Lung microvascular endothelial cell (primary cell): Measurements from ENCODE around the gene RAMP2. TPM values are rescaled to one million over a fixed set of nuclear protein-coding genes. Genes with fewer than 3 reads are reported as not detected.

Experiments used
- DNase-seq, 2 donors: peaks; one replicate each; pipeline versions ENCODE4 v3.0.0 to v3.0.0-alpha.2; 2010; ENCODE audit warnings: low read depth in 2 of 2
- total RNA-seq: library from RNA; depleted of rRNA; stranded (reverse); fragments of >200 nt; gene quantifications from 2 replicates; pipeline ENCODE4 v1.2.1, GENCODE V29; 2014

RAMP2 gene
- total RNA-seq, 1 donor from 2014 or later = 36.3 TPM

DNA sequence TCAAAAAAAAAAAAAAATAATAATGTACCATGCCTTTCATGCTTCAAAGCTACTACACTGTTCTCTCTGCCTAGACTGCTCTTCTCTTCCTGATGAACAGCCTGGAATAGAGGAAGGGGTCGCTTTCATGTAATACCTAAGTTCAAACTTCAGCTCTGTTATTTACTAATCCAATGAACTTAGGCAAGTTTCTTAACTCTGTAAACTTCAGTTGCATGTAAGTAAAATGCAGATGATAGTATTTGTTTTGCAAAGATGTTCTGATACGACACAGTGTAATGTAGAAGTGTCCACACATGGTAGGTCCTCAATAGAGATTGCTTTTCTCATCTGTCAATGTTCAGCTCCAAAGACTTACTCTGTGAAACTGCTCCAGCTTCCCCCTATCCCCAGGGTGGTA lies 30.9 kb downstream of the RAMP2 start:
- no peak for DNase-seq

DNA sequence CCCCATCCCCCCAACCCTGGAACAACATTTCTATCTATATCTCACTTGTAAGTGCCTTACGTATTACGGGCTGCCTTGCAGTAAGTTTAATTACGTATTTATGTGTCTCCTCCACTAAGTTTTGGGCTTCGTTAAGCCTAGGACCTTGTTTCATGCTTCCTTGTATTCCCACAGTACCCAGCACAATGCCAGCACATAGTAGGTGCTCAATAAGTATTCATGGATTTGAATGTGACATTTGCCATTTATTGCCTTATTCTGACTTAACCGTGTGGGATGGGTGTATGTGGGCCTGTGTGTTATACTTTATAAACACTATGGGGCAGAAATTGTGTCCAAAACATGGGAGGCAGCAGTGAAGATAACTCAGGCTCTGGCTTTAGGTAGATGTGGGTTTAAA lies 31.5 kb downstream of the RAMP2 start:
- DNase-seq = no peak

DNA sequence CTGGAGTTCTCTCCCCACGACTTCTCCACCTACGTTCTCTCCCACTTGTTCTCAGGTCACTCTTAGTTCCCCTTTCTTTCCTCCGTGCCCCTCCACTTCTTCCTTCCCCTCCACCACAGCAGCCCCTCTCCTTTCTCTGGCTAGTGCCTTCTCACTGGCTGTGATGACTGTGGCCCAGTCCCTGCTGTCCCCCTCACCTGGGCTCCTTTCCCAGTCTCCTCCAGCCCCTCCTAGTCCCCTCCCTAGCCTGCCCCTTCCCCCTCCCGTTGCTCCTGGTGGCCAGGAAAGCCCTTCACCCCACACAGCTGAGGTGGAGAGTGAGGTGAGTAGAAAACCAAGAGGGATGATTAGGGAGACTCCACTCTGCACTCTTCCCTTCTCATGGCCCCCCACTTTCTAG lies 34.0 kb downstream of the RAMP2 start:
- DNase-seq = no peak

DNA sequence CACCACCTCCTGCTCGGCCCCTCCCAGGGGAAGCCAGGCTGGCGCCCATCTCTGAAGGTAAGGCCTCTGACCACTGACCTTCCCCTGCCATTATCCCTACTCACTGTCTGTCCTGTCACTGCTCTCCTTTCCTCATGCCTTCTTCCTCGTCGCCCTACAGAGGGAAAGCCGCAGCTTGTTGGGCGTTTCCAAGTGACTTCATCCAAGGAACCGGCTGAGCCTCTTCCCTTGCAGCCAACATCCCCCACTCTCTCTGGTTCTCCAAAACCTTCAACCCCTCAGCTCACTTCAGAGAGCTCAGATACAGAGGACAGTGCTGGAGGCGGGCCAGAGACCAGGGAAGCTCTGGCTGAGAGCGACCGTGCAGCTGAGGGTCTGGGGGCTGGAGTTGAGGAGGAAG lies 34.4 kb downstream of the RAMP2 start:
- no peak for DNase-seq

DNA sequence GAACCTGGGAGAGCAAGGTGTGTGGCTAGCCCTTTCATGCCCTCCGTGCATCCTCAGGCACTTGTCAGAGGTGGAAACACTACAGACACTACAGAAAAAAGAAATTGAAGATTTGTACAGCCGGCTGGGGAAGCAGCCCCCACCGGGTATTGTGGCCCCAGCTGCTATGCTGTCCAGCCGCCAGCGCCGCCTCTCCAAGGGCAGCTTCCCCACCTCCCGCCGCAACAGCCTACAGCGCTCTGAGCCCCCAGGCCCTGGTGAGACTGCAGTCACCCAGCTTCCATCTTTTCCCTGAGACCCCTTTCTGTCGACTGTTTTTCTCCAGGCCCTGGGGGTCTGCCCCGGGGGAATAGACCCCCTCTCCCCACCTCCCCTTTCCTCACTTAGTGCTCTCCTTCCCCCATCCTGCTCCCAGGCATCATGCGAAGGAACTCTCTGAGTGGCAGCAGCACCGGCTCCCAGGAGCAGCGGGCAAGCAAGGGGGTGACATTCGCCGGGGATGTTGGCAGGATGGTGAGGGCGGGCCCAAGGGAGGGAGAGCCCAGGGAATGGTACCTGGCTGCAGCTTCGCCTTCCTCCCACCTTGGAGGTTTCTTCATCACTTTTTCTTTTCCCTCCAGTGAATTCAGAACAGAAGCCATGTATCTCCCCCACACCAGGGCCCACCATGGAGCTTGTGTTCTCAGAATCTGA lies 35.2 kb downstream of the RAMP2 start:
- DNase-seq = no peak

DNA sequence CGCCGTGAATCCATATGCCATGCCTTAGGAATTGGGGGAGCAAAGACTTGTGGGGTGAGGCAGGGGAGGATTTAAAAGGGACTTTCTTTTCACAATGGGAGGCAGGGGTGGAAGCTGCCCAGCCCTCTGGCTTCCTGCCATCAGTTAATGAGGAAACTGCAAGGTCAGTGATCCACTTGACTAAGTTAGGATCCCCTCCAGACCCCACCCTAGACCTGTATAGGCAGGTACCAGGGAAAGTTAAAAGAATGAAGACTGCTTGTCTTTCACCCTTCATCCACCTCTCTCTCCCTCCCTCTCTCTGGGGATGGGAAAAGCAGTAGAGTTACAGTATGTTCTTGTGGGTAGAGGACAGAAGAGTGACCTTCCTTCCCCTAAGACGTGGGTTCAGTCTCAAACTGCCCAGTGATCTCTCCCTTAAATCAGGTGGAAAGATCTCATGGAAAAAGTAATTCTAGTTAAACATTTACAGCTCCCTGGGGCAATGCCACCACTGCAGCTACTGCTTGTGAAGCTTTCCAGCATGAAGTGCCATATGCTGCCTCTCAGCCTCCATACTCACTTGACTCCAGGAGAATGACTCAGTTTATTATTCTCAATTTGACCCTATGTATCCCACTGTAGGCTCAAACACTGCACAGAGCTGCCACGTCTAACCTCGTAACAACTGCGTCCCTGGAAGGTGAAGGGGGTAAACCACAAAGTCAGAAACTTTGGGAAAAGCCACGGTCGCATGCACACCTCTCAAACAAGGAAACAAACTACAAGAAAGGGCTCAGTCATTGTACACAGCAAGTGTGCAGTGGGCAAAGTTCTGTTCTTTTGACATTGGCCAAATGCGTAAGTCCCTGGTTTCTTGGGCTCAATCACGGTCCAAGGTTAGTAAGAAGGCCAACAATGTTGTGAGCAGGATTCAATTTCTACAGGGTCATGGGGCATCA lies 36.3 kb downstream of the RAMP2 start:
- no peak for DNase-seq

DNA sequence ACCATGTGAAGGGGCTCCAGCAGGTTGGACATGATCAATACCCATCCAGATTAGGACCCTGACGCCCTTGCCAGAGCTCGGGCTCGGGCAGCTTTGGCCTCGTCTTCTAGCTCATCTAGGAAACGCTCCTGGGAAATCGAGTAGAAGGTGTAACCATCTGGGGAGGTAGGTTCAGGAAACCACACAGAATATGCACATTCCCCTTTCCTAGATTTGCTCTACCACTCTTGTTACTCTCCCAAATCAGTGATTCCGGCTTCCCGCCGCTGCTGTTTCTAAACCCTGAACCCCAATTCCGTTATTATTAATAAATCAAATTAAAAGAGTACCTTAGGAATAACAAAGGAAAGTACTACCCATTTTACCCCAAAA lies 37.0 kb downstream of the RAMP2 start:
- no peak for DNase-seq

DNA sequence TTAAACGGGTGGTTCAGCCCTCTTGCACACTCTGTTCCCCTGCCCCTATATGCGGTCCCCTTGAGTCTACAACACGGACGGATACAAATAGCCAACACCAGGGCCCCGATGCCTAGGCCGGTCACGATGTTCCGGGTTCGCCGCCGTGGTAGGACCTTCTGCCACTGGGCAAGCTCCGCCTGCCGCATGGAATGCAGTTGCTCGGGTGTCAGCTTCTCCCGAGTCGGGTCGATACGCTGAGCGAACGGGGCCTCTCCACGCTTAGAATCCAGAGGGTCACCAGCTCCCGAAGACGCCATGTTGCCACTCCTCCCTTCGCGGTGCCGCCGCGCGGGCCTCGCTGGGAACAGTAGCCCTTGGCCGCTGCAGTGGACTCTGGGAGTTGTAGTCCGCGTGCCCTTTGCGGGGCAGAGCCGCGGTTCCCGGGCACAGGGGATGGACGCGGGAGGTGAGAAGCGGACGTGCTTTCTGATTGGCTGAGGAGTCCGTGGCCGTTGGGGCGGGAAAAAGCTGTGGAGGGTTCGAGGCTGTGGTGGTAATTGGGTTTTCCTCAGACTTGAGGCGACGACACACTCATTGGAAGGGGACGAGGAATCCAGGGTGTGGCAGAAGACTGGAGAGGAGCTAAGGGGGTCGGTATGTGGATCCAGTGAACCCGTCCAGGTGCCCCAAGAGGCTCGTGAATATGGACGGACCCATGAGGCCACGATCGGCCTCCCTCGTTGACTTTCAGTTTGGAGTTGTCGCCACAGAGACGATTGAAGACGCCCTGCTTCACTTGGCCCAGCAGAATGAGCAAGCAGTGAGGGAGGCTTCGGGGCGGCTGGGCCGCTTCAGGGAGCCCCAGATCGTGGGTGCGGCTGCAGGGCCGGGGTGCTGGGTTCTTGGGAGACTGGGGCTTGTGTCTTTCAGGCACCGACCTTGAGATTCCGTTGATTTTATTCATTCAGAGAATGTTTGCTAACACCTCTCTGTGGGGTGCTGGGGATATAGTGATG lies 37.7 kb downstream of the RAMP2 start, which contains the start of the genes CNTD1 and COA3:
TSS of gene CNTD1 (plus strand) at position 479 of the 998 bp plus-strand sequence. CDS start at position 686, 207 bp downstream.
TSS of gene COA3 (minus strand) at position 322 of the 998 bp plus-strand sequence. CDS start at position 299, 23 bp downstream.
- peak; percentile 84 to 90 for DNase-seq

DNA sequence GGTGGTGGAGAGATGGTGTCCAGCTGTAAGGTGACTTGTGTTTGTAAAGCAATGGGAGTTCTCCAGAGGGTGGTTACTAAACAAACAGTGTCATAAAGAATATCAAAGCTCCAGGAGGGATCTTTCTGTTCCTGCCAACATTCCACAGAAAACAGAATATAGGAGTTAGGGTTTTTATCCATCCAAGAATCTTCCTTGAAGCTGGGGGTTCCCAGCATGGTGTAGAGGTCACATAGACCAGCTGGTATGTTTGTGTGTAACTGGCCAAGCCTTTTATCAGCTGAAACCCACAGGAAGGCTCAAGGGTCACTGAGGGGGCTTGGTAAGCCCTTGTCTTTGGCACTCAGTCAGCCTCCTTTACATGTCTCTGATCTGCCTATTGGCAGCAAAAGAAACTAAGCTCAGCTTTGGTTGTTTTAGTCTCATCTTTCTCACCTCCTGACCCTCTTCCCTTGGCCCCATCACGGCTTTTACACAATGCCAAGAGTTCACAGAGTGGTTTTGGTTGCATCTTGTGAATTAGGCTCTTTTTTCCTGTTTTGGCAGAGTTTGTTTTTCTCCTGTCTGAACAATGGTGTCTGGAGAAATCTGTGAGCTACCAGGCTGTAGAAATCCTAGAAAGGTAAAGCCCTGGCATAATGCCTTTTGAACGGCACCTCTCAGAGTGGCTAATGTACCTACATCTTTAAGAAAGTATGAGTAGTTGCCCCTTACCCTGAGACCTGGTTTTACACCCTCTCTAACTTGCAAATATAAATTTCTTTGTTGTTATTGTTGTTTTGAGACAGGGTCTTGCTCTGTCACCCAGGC lies 42.3 kb downstream of the RAMP2 start:
- no peak for DNase-seq

DNA sequence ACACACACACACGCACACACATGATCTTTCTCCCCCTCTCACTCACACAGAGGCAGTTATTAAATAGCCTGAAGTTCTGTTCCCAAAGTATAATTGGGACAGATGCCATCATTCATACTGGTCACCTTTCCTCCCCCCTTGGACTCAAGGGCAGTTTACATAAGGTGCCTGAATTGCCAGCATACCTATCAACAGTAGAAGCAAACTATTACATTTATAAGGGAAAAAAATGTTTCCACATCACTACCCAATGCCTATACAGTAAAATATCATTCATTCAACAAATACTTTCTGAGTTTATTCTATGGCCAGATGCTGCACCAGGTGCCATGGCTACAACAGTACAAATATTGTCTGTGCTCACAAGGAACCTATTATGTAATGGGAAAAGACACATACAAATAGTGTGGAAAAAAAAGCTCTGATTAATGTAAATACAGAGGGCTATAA lies 43.9 kb downstream of the RAMP2 start:
- peak in 1 of 2 donors; percentile 36 for DNase-seq

DNA sequence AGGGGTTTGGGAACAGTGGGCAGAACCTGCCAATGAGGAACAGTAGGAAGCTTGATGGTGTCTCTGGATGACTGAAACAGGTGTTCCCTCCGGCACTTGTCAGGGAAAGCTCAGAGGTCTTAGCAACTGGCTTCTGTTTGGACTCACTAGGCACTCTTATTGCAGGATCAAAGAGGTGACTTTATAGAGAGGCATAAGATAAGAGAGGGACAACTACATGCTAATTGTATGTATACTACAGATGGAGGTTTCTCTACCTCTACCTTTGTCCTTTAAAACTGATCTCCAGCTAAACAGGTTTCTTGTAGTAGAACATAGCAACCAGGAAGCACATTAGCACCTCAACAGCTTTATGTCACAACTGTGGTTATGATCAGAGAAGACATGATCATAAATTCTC lies 45.2 kb downstream of the RAMP2 start:
- no peak for DNase-seq

DNA sequence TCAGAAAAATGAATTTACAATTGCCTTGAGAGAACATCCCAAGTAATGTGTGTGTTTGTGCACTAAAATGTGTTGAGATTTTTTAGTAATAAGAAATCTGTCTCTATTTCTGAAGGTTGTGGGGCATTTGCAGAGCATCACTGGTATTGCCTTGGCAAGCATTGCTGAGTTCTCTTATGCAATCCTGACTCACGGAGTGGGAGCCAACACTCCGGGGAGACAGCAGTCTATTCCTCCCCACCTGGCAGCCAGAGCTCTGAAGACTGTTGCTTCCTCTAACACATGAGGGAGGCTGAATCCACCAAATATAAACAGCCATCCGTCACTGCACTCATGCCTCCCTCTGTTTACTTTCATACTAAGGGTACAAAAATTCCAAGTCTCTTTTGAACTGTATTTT lies 48.2 kb downstream of the RAMP2 start:
- peak in 1 of 2 donors; percentile 83 for DNase-seq

Other genes starting within 250 kb of the RAMP2 start
- 20.7 and 36.3 TPM in 2 replicates for gene NAGLU, start 225.0 kb upstream of the RAMP2 start, total RNA-seq
- 0.44 and 1.8 TPM in 2 replicates for gene HSD17B1, start 208.3 kb upstream of the RAMP2 start, total RNA-seq
- 7.6 and 10.3 TPM in 2 replicates for gene COASY, start 199.1 kb upstream of the RAMP2 start, total RNA-seq
- gene MLX, start 194.1 kb upstream of the RAMP2 start, total RNA-seq = 22.9 and 35.9 TPM in 2 replicates
- gene PSMC3IP, start 183.5 kb upstream of the RAMP2 start, total RNA-seq = 1.4 and 1.7 TPM in 2 replicates
- gene RETREG3, start 151.9 kb upstream of the RAMP2 start, total RNA-seq = 52.5 and 65.3 TPM in 2 replicates
- gene TUBG1, start 151.5 kb upstream of the RAMP2 start, total RNA-seq = 15.3 and 16.3 TPM in 2 replicates
- gene TUBG2, start 101.9 kb upstream of the RAMP2 start, total RNA-seq = 3.5 and 4.8 TPM in 2 replicates
- 10.2 and 11.9 TPM in 2 replicates for gene PLEKHH3, start 84.2 kb upstream of the RAMP2 start, total RNA-seq
- gene CCR10, start 79.4 kb upstream of the RAMP2 start, total RNA-seq = 2.0 and 3.5 TPM in 2 replicates
- gene CNTNAP1, start 78.7 kb upstream of the RAMP2 start, total RNA-seq = 6.7 and 15.3 TPM in 2 replicates
- 6.3 and 13.5 TPM in 2 replicates for gene EZH1, start 16.2 kb upstream of the RAMP2 start, total RNA-seq
- gene VPS25, start 12.2 kb downstream of the RAMP2 start, total RNA-seq = 35.7 and 42.1 TPM in 2 replicates
- gene WNK4, start 19.4 kb downstream of the RAMP2 start, total RNA-seq = 0.99 and 1.5 TPM in 2 replicates
- 54.0 and 83.3 TPM in 2 replicates for gene COA3, start 37.5 kb downstream of the RAMP2 start, total RNA-seq
- gene CNTD1, start 37.6 kb downstream of the RAMP2 start, total RNA-seq = under 0.01 TPM in 1 of 2 replicates, not detected in the other
- 115 and 146 TPM in 2 replicates for gene BECN1, start 63.1 kb downstream of the RAMP2 start, total RNA-seq
- gene PSME3, start 72.2 kb downstream of the RAMP2 start, total RNA-seq = 49.5 and 56.5 TPM in 2 replicates
- 0.22 and 0.40 TPM in 2 replicates for gene AOC2, start 83.4 kb downstream of the RAMP2 start, total RNA-seq
- gene AOC3, start 90.0 kb downstream of the RAMP2 start, total RNA-seq = 0.20 and 0.22 TPM in 2 replicates
- gene G6PC1, start 139.6 kb downstream of the RAMP2 start, total RNA-seq = not detected in 2 replicates
- 12.0 and 17.5 TPM in 2 replicates for gene AARSD1, start 203.2 kb downstream of the RAMP2 start, total RNA-seq
- gene PTGES3L, start 218.9 kb downstream of the RAMP2 start, total RNA-seq = under 0.01 and 0.20 TPM in 2 replicates
- 6.5 and 11.1 TPM in 2 replicates for gene RUNDC1, start 219.3 kb downstream of the RAMP2 start, total RNA-seq
- 852 and 854 TPM in 2 replicates for gene RPL27, start 237.2 kb downstream of the RAMP2 start, total RNA-seq
- 7.5 and 8.3 TPM in 2 replicates for gene IFI35, start 245.6 kb downstream of the RAMP2 start, total RNA-seq